Thymus (tissue), 11 donors: ENCODE data around the gene ACTN2. TPM values are rescaled to one million over a fixed set of nuclear protein-coding genes. Genes with fewer than 3 reads are reported as not detected.

ENCODE experiments used
- DNase-seq, 9 donors: peaks; one replicate each; pipeline ENCODE4 v3.0.0-alpha.2; 2013; ENCODE audit warnings: low spot score in 9 of 9, low read depth in 6 of 9, missing footprints in 1 of 9
- H3K27ac ChIP-seq, 2 donors: one replicate each; pipeline ENCODE4 v1.5.1; 2013; ENCODE audit warnings: control low read depth in 1 of 2, low read depth in 1 of 2, low read length in 1 of 2, mild to moderate bottlenecking in 1 of 2, moderate library complexity in 1 of 2
- H3K27me3 ChIP-seq, 2 donors: one replicate each; pipeline ENCODE4 v1.5.1; 2013; ENCODE audit warnings: low read length in 1 of 2; ENCODE audit not compliant: control insufficient read depth in 2 of 2, insufficient read depth in 1 of 2
- H3K36me3 ChIP-seq, 2 donors: one replicate each; pipeline ENCODE4 v1.5.1; 2013; ENCODE audit warnings: low read length in 1 of 2, mild to moderate bottlenecking in 1 of 2, moderate library complexity in 1 of 2; ENCODE audit not compliant: control insufficient read depth in 2 of 2, insufficient read depth in 2 of 2
- H3K4me1 ChIP-seq, 2 donors: one replicate each; pipeline ENCODE4 v1.5.1; 2013; ENCODE audit warnings: low read length in 2 of 2; ENCODE audit not compliant: control insufficient read depth in 2 of 2, insufficient read depth in 2 of 2
- H3K4me3 ChIP-seq, 2 donors: one replicate each; pipeline ENCODE4 v1.5.1; 2013; ENCODE audit warnings: low read length in 2 of 2, control low read depth in 1 of 2, mild to moderate bottlenecking in 1 of 2
- H3K9me3 ChIP-seq, 2 donors: one replicate each; pipeline ENCODE4 v1.5.1; 2013; ENCODE audit warnings: low read length in 1 of 2, mild to moderate bottlenecking in 1 of 2; ENCODE audit not compliant: control insufficient read depth in 2 of 2, insufficient read depth in 1 of 2
- WGBS: extraction: QIAGEN DNeasy Blood & Tissue Kit; methylation state at CpG from one replicate; pipeline ENCODE4 v1.1.7; 2013; 5-methylcytosine and 5-hydroxymethylcytosine counted together
- polyA plus RNA-seq: library from polyadenylated mRNA; stranded (reverse); fragments of 200-250 nt; gene quantifications from one replicate; pipeline ENCODE4 v1.2.3, GENCODE V29; 2013
- total RNA-seq: library from RNA; stranded (reverse); fragments of 120-200 nt; gene quantifications from one replicate; pipeline ENCODE4 v1.2.4, GENCODE V29; 2013
- donor health status: healthy.

The ACTN2 gene
- total and polyA plus RNA-seq, 2 donors: 0.38 to 1.3 TPM

GRCh38 chr1:236808564-236809130 is 122.3 kb downstream of the ACTN2 start:
- WGBS: 90% methylated on average over 8 of the region's 8 CpGs

DNA sequence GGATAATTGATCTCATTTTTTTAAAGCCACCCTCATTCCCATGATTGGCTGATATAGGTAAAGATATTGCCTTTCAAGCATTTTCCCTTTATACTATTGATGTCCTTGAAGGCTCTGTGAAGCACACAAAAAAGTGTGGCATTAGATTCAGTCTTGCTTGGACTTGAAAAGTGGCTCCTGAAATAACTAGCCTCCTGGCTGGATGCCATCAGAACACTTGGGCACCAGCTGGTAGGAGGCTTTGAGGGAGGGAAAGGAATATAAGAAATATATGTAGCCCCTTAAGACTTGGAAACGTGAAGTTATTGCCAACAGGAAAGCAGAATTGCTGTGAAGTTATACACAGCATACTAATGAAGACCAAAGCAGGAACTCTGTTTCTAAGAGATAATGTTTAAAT is 122.8 kb downstream of the ACTN2 start:
- Histone ChIP-seq H3K4me3 (no peak overlapping the region), H3K27ac (no peak overlapping the region), H3K36me3 (peaks cover 18 to 80% of the 10 kb centered on the region in 2 donors), H3K4me1 (no peaks in the 10 kb centered on the region), H3K9me3 (no peaks in the 10 kb centered on the region), H3K27me3 (no peaks in the 10 kb centered on the region)
- 100% methylated on average over 1 of the region's 1 CpG for WGBS
- no peak for DNase-seq

More at GRCh38 chr1:236808564-236809130, 122.3 kb downstream of the ACTN2 start:
- no peaks in the 10 kb centered on the region for H3K9me3 ChIP-seq
- peaks cover 18 to 83% of the 10 kb centered on the region in 2 donors for H3K36me3 ChIP-seq
- H3K4me3 ChIP-seq: no peak overlapping the region
- H3K27me3 ChIP-seq: no peaks in the 10 kb centered on the region
- no peak overlapping the region for H3K27ac ChIP-seq
- H3K4me1 ChIP-seq: no peaks in the 10 kb centered on the region
- no peak for DNase-seq

DNA sequence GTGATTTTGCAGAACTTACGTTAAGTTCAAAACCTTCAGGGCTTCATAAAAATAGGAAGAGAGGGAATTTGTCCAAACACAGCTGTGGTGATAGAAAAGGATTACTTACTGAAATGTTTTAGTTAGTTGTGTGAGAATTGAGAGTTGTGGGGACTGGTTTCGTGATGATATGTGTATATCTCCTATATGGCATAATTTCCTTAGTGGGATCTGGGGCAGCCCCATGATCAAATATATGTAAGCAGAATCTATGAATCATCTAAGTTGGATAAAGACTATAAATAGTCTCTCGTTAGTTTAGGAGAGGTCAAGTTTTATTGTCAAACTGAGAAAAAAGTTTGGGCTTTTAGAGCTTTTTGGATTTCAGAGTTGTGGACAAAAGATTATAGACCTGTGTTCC is 123.7 kb downstream of the ACTN2 start:
- DNase-seq: no peak
- Histone ChIP-seq H3K27ac (no peak overlapping the region), H3K27me3 (no peaks in the 10 kb centered on the region), H3K4me3 (no peak overlapping the region), H3K4me1 (no peaks in the 10 kb centered on the region), H3K9me3 (no peaks in the 10 kb centered on the region), H3K36me3 (peaks cover 18 to 84% of the 10 kb centered on the region in 2 donors)
- 97% methylated on average over 3 of the region's 3 CpGs for WGBS

DNA sequence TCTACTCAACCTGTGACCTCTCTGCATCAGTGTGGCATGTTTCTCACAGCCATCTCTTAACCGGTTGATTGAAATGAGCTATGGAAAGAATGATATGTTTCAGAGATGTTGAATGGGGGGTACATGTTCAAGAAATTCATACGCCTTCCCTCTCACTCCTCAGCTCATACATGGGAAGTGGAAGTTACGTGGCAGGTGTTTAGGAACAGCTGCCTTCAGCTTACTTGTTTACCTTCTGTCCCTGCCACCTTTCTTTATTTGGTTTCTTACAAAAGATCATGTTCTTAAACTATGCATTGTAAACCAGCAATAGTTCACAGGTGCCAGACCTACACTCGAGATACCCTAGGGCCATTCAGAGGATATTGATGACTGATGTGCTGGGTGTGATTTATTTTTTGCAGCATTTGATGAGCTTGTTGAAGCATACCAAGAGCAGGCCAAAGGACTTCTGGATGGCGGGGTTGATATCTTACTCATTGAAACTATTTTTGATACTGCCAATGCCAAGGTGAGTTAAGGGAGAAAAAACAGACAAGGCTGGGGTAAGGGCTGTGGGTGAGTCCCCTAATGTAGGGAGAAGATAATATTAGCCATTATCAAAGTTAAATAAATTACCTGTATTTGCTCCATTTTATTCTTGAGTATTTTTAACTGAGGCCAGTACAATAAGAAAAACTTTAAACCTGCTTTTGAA is 126.2 kb downstream of the ACTN2 start:
- Histone ChIP-seq H3K4me3 (no peak overlapping the region), H3K27ac (no peak overlapping the region), H3K4me1 (no peaks in the 10 kb centered on the region), H3K27me3 (no peaks in the 10 kb centered on the region), H3K36me3 (peaks cover 21 to 88% of the 10 kb centered on the region in 2 donors), H3K9me3 (no peaks in the 10 kb centered on the region)
- DNase-seq: no peak
- WGBS: 99% methylated on average over 5 of the region's 5 CpGs

Other genes starting within 250 kb of the ACTN2 start
- gene LGALS8, start 162.5 kb upstream of the ACTN2 start, total RNA-seq: 41.6 TPM
- gene LGALS8, start 162.5 kb upstream of the ACTN2 start, polyA plus RNA-seq: 32.1 TPM
- gene HEATR1, start 82.0 kb upstream of the ACTN2 start, total RNA-seq: 17.7 TPM
- 7.1 TPM for gene HEATR1, start 82.0 kb upstream of the ACTN2 start, polyA plus RNA-seq
- 25.0 TPM for gene MTR, start 108.8 kb downstream of the ACTN2 start, total RNA-seq
- gene MTR, start 108.8 kb downstream of the ACTN2 start, polyA plus RNA-seq: 12.5 TPM